Glutamatergic neuron (in vitro differentiated cells): ENCODE data around the gene PPP1R7. TPM values are rescaled to one million over a fixed set of nuclear protein-coding genes. Genes with fewer than 3 reads are reported as not detected.
A peak's percentile ranks its signal among the peaks of the same experiment; 100 is the strongest.

Experiments
- DNase-seq: peaks from one replicate; pipeline ENCODE4 v3.0.0; 2022
- H3K27ac Mint-ChIP-seq: one replicate; pipeline ENCODE4 v1.8.0; 2020; ENCODE audit warnings: mild to moderate bottlenecking, mixed read lengths, inconsistent platforms; ENCODE audit not compliant: unreplicated experiment
- H3K27me3 Mint-ChIP-seq: one replicate; pipeline ENCODE4 v1.8.0; 2020; ENCODE audit warnings: mild to moderate bottlenecking, moderate library complexity, mixed read lengths, inconsistent platforms; ENCODE audit not compliant: unreplicated experiment
- H3K36me3 Mint-ChIP-seq: one replicate; pipeline ENCODE4 v1.8.0; 2020; ENCODE audit warnings: mild to moderate bottlenecking, mixed read lengths, inconsistent platforms; ENCODE audit not compliant: unreplicated experiment
- H3K4me1 Mint-ChIP-seq: one replicate; pipeline ENCODE4 v1.8.0; 2020; ENCODE audit warnings: mild to moderate bottlenecking, low read depth, mixed read lengths, inconsistent platforms; ENCODE audit not compliant: unreplicated experiment
- H3K4me3 Mint-ChIP-seq: one replicate; pipeline ENCODE4 v1.8.0; 2020; ENCODE audit warnings: mild to moderate bottlenecking, mixed read lengths, inconsistent platforms; ENCODE audit not compliant: unreplicated experiment
- H3K9me3 Mint-ChIP-seq: one replicate; pipeline ENCODE4 v1.8.0; 2020; ENCODE audit warnings: mild to moderate bottlenecking, moderate library complexity, mixed read lengths, inconsistent platforms; ENCODE audit not compliant: unreplicated experiment
- total RNA-seq: library from RNA; stranded (reverse); fragmentation: NEBNext Ultra II Directional; extraction: Animal tissue kit (Norgen Biotek cat#: 25700); gene quantifications from one replicate; pipeline ENCODE4 v1.2.1, GENCODE V29; 2021; ENCODE audit not compliant: unreplicated experiment
- TF ChIP-seq, protein P1 (sequence below): fragments of 200-600 bp; sonication (generic); IDR thresholded peaks from one replicate; pipeline ENCODE4 v1.5.0; 2021; ENCODE audit not compliant: partially characterized antibody, unreplicated experiment

The PPP1R7 gene
- total RNA-seq, 1 donor from 2014 or later, result 53.9 TPM

- DNase-seq, result no peak
- H3K36me3 Mint-ChIP-seq, result no peaks in the 10 kb centered on the region
- H3K4me3 Mint-ChIP-seq, result no peak overlapping the region
- no peak overlapping the region for H3K27ac Mint-ChIP-seq
- TF ChIP-seq, protein P1, sequence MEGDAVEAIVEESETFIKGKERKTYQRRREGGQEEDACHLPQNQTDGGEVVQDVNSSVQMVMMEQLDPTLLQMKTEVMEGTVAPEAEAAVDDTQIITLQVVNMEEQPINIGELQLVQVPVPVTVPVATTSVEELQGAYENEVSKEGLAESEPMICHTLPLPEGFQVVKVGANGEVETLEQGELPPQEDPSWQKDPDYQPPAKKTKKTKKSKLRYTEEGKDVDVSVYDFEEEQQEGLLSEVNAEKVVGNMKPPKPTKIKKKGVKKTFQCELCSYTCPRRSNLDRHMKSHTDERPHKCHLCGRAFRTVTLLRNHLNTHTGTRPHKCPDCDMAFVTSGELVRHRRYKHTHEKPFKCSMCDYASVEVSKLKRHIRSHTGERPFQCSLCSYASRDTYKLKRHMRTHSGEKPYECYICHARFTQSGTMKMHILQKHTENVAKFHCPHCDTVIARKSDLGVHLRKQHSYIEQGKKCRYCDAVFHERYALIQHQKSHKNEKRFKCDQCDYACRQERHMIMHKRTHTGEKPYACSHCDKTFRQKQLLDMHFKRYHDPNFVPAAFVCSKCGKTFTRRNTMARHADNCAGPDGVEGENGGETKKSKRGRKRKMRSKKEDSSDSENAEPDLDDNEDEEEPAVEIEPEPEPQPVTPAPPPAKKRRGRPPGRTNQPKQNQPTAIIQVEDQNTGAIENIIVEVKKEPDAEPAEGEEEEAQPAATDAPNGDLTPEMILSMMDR, result no peak
- no peaks in the 10 kb centered on the region for H3K9me3 Mint-ChIP-seq
- peaks cover 5% of the 10 kb centered on the region for H3K27me3 Mint-ChIP-seq
- no peaks in the 10 kb centered on the region for H3K4me1 Mint-ChIP-seq
Observed at GRCh38 chr2:241213567-241213966, 63.3 kb downstream of the PPP1R7 start.

DNA sequence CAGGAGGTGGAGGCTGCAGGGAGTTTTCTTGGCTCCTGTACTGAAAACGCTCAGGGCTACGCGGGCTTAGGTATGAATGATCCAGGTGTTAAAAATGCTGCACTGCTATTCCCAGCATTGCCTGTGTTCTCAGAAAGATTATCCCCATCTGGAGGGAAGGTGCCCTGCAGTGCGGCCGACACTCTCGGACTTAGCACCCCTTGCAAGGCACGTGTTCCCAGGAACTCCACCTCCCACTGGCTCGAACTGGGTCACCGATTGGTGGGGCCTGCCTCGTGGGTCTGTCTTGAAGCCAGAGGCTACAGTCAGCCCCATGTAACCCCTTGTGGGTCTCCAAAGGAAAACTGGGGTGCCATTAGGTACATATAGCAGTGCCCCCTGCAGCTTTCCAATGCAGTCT is 63.9 kb downstream of the PPP1R7 start:
- TF ChIP-seq, protein P1, result no peak
- no peaks in the 10 kb centered on the region for H3K9me3 Mint-ChIP-seq
- no peak overlapping the region for H3K4me3 Mint-ChIP-seq
- no peak overlapping the region for H3K27ac Mint-ChIP-seq
- no peaks in the 10 kb centered on the region for H3K36me3 Mint-ChIP-seq
- peaks cover 3% of the 10 kb centered on the region for H3K27me3 Mint-ChIP-seq
- H3K4me1 Mint-ChIP-seq, result peaks cover 1% of the 10 kb centered on the region
- DNase-seq, result no peak

DNA sequence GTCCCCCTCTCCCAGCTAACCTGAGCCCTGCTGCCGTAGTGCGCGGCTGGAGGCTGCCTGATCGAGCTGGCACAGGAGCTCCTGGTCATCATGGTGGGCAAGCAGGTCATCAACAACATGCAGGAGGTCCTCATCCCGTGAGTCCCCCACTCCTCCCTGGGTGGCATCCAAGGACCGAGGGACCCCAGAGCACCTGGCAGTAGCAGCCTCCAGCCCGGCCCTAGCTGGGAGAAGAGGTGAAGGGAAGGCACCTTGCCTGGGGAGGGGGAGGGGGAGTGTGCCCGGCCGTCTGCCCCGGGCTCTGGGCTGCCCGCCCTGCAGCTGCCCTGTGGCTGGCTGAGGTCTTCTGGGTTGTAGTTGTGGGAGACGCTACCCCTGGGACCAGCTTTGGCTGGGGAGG is 64.5 kb downstream of the PPP1R7 start:
- H3K27ac Mint-ChIP-seq, result no peak overlapping the region
- H3K4me1 Mint-ChIP-seq, result peaks cover 2% of the 10 kb centered on the region
- H3K27me3 Mint-ChIP-seq, result peaks cover 3% of the 10 kb centered on the region
- H3K9me3 Mint-ChIP-seq, result no peaks in the 10 kb centered on the region
- TF ChIP-seq, protein P1, result no peak
- H3K36me3 Mint-ChIP-seq, result no peaks in the 10 kb centered on the region
- no peak overlapping the region for H3K4me3 Mint-ChIP-seq
- no peak for DNase-seq

DNA sequence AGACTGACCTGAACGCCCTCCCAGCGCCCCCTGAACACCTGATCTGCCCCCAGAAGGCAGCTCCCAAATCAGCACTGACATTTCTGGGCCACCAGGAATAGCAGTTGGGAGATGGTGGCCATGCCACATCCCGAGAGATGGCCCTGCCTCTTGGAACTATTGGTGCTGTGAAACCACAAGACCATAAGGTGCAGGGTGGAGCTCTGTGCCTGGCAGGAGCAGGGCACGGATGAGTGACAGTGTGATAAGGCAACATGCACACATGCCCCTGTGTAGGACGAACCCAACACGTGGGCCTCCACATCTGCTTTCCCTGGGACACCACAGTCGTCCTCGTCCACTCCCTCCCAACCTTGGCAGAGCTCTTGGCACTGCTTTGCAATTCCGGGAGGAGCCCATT is 65.2 kb downstream of the PPP1R7 start:
- TF ChIP-seq, protein P1, result no peak
- Mint-ChIP-seq H3K27ac (no peak overlapping the region), H3K9me3 (no peaks in the 10 kb centered on the region)

GRCh38 chr2:241216211-241216761 is 66.0 kb downstream of the PPP1R7 start:
- no peaks in the 10 kb centered on the region for H3K36me3 Mint-ChIP-seq
- peaks cover 2% of the 10 kb centered on the region for H3K4me1 Mint-ChIP-seq
- H3K9me3 Mint-ChIP-seq, result no peaks in the 10 kb centered on the region
- DNase-seq, result no peak
- H3K27me3 Mint-ChIP-seq, result peaks cover 3% of the 10 kb centered on the region
- H3K4me3 Mint-ChIP-seq, result peak overlapping the region; percentile 57
- TF ChIP-seq, protein P1, result no peak
- no peak overlapping the region for H3K27ac Mint-ChIP-seq

More for the DNA sequence above, 65.2 kb downstream of the PPP1R7 start:
- Mint-ChIP-seq H3K27me3 (peaks cover 3% of the 10 kb centered on the region), H3K4me3 (no peak overlapping the region), H3K36me3 (no peaks in the 10 kb centered on the region), H3K4me1 (peaks cover 2% of the 10 kb centered on the region)
- no peak for DNase-seq
